ENCODE measurements around the gene SLC29A4.
A peak's percentile ranks its signal among the peaks of the same experiment; 100 is the strongest.
"Not testable (repeated sequence)": the region's sequence is repeated elsewhere in the genome, so short reads cannot be mapped to it uniquely, and the experiment has no call there.

SLC29A4 gene

GRCh38 chr7:5282543-5283316 is at the start of gene SLC29A4:
Gene SLC29A4 (plus strand): TSS chr7:5282943. CDS start chr7:5287817, 4,874 bp downstream.
- DNase-seq (ENCODE audit: low spot score) = peak; percentile 74

- no peak for DNase-seq (ENCODE audit: low spot score)
Measured at GRCh38 chr7:5234852-5235831, 47.6 kb upstream of the SLC29A4 start.

DNA sequence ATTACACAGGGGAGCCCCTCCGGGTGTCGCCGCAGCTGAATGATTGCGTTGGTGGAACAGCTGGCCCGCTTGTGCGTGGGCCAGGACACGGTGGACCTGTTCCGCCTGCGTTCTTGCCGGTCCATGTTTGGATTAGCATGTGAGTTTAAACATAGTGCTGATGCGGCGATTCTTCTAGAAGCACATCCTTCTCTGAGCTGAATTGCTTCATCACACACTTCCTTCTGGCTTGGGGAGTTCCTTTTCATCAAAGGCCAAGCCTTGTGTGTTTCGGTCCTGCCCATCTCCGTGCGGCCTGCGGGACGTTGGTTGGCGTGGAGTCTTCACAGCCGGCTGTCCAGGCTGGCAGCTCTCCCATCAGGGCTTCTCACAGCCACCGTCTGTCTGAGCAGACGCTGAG is 45.5 kb upstream of the SLC29A4 start:
- DNase-seq (ENCODE audit: low spot score) = peak; percentile 74

DNA sequence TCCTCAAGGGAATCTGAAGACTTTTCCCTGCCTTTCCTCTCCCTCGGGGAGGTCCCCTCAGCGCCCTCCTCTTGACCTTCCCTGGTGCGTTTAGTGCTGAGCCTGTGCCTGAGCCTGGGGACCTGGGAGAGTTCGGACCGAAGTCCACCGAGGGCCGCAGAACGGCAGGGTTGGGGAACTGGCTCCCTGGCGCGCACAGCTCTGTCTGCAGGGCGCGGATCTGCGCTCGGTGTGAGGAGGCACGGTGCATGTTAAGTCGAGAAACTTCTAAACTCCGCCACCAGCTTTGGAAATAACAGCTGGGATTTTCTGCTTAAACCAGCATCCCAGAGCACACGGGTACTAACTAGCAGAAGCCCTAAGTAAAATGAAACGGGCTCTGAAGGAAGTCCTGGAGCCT is 44.2 kb upstream of the SLC29A4 start:
- no peak for DNase-seq (ENCODE audit: low spot score)

- DNase-seq (ENCODE audit: low spot score) = no peak
Measured at GRCh38 chr7:5243261-5243660, 39.5 kb upstream of the SLC29A4 start.

GRCh38 chr7:5248201-5248885 is 34.4 kb upstream of the SLC29A4 start:
- no peak for DNase-seq (ENCODE audit: low spot score)

DNA sequence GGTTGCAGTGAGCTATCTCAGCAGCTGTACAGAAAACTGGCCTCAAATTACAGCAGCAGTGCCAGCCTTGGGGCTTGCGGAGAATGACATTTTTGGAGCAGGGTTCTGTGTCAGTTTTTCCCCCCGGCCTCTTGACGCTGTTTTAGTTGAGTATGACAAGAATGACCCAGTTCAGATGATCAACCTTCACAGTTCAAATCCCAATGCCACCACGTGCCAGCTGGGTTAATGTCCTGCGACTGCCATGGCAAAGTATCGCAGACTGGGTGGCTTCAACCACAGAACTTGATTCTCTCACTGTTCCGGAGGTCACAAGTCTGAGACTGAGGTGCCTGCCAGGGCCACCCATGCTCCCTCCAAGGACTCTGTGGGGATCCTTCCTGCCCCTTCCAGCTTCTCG is 32.0 kb upstream of the SLC29A4 start:
- DNase-seq (ENCODE audit: low spot score) = not testable (repeated sequence)

DNA sequence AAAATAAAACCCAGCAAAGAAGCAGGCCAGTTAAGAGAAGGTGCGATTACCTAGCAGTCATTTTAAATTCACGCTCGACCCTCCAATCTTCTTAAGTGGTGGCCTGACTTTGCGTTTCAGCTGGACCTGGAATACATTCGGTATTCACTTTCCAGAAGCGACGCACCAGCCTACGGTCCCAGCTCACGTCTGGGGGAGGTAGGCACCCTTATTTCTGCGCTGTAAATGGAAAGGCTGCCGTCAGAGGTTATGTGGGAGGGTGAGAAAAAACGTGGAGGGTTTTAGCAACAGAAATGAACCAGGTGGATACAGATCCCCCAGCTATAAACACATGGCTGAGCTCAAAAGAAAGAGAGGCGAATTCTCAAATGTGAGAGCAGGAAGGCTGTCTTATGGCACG is 29.2 kb upstream of the SLC29A4 start:
- DNase-seq (ENCODE audit: low spot score) = not testable (repeated sequence)

- not testable (repeated sequence) for DNase-seq (ENCODE audit: low spot score)
Measured at GRCh38 chr7:5254371-5254770, 28.4 kb upstream of the SLC29A4 start.

DNA sequence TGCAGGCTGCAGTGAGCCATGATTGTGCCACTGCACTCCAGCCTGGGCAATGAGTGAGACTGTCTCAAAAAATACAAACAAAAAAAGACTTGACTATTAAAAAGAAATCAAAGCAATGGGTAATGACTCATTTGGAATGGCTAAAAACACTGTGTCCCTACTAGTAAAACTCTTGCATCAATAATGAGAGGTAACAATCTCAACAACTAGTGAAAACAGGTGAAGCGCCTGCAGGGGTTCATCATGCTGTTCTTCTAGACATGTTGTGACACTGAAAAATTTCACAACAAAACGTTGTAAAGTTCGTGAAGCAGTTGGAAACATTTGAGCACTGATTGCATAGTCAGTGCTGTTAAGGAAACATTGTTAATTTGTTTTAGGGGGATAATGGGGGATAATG is 26.9 kb upstream of the SLC29A4 start:
- no peak for DNase-seq (ENCODE audit: low spot score)

DNA sequence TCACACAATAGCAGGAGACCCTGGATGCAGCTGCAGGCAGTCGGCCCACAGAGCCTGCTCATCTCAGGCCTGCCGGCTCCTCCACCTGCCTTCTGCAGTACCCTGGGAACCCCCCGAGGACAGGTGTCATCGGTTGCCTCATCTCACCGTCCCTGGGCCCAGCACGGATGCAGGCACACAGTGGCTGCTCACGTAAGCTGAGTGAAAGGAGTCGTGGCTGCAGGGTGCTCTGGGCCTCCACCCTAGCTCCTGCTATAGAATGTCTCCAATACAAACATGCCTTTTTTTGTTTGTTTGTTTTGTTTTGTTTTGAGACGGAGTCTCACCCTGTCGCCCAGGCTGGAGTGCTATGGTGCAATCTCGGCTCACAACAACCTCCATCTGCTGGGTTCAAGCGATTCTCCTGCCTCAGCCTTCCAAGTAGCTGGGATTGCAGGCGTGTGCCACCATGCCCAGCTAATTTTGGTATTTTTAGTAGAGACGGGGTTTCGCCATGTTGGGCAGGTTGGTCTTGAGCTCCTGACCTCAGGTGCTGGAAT is 22.1 kb upstream of the SLC29A4 start:
- not testable (repeated sequence) for DNase-seq (ENCODE audit: low spot score)

GRCh38 chr7:5263066-5263465 is 19.7 kb upstream of the SLC29A4 start:
- not testable (repeated sequence) for DNase-seq (ENCODE audit: low spot score)

DNA sequence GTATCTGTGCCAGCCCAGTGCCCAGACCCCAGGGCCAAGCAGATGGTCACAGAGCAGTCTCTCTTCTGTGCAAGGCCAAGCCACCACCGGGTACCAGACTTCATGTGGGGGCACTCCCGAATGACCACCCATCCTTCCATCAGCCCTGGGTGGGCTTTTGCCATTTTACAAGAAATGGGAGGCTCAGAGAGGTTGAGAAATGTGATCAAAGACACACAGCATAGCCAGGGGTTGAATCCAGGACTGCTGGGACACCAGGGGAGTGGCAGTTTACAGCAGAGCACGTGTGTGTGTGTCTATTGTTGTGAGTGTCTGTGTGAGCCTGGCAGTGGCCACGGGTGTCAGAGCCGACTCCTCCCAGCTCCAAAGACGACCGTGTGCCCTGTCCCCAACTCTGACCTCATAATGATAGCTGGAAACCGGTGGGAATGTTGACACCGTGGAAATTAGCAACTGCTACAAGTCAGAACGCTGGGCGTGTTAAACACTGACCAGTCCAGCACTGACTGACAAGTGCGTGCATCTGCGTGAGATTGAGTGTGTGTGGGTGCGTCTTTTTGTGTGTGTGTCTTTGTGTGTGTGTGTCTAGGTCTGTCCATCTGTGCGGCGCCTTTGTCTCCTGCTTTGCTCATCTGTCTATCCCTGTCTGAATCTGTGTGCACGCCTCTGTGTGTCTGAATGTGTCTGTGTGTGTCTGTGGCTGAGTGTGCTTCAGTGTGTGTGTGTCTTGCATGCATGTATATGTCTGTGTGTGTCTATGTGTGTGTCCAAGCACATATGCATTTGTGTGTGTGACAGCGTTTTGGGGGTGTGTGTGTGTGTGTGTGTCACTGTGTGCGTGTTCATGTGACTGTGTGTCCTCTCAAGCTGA is 17.2 kb upstream of the SLC29A4 start:
- no peak for DNase-seq (ENCODE audit: low spot score)

- no peak for DNase-seq (ENCODE audit: low spot score)
Measured at GRCh38 chr7:5266191-5267028, 16.3 kb upstream of the SLC29A4 start.

DNA sequence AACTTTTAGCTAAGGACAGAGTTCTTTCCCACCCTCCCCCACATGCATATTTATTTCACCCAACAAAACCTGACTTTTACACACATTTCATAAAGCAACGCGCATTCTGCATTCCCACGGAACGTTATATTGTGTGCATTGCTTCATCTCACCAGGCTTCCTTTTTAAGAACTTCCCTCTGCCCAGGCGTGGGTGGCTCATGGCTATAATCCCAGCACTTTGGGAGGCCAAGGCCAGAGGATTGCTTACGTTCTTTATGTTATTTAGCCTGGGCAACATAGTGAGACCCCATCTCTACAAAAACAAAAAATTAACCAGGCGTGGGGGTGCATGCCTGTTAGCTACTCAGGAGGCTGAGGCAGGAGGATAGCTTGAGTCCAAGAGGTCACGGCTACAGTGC is 14.9 kb upstream of the SLC29A4 start:
- DNase-seq (ENCODE audit: low spot score) = not testable (repeated sequence)

DNA sequence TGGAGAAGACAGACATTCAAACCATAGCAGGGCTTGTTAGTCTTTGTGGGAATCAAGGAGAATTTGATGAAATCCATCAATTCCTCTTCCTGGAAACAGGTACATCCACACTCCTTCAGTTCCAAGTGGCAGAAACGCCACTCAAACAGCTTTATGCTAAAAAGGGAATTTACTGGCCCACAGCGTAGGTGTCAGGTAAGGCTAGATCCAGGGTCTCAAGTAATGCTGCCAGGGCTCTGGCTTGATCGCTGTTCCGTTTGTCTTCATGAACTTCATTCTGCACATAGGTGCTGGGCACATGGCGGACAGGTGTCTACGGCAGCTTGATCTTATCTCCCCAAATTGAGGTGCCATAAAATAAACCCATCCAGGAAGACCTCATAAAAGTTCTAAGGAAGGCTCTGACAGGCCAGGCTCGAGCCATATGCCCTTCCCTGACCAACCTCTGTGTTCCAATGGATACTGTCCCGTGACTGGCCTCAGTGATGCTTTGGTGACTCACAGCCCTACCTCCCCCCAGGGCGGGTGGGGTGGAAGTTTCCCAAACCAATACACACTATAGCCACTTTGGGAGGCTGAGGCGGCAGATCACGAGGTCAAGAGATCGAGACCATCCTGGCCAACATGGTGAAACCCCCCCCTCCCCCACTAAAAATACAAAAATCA is 12.6 kb upstream of the SLC29A4 start:
- not testable (repeated sequence) for DNase-seq (ENCODE audit: low spot score)

- DNase-seq (ENCODE audit: low spot score) = no peak
Measured at GRCh38 chr7:5270788-5271187, 12.0 kb upstream of the SLC29A4 start.

- DNase-seq (ENCODE audit: low spot score) = not testable (repeated sequence)
Measured at GRCh38 chr7:5273831-5274405, 8.8 kb upstream of the SLC29A4 start.

DNA sequence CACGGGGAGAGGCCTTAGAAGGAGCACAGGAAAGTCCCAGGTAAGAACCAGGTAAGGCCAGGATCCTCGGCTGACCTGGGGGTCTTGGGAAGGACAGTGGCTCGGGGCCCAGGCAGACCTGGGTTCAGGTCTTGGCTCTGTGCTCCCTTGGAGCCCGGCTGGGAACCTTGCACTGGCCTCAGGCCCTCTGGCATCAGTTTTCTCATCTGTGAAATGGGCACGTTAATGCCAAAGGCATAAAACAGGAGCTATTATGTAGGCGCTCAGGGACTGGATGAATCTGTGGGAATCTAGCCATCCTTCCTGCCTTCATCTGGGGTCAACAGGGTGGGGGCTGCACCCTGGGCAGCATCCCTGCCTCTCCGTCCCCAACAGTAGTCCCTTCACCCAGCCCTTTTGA is 8.3 kb upstream of the SLC29A4 start:
- DNase-seq (ENCODE audit: low spot score) = no peak

Measured in GM03348 (cell line).